NT2/D1 (cell line): ENCODE measurements around the gene PALD1.

Source experiments
- DNase-seq: peaks from one replicate; pipeline ENCODE4 v3.0.0-alpha.2; 2011; ENCODE audit warnings: low read depth, low spot score
- H3K27me3 ChIP-seq: 2 replicates; pipeline ENCODE4 v1.6.0; 2011; ENCODE audit warnings: mild to moderate bottlenecking; ENCODE audit not compliant: insufficient read length, insufficient read depth
- H3K36me3 ChIP-seq: 2 replicates; pipeline ENCODE4 v1.6.1; 2011; ENCODE audit warnings: mild to moderate bottlenecking, low read length, mixed read lengths; ENCODE audit not compliant: insufficient read depth, insufficient read length
- H3K4me1 ChIP-seq: 2 replicates; pipeline ENCODE4 v1.5.1; 2011; ENCODE audit not compliant: insufficient read depth, insufficient read length
- H3K4me3 ChIP-seq: 2 replicates; pipeline ENCODE4 v1.5.1; 2011; ENCODE audit warnings: low read depth; ENCODE audit not compliant: insufficient read length
- H3K9ac ChIP-seq: 2 replicates; pipeline ENCODE4 v1.6.0; 2011; ENCODE audit warnings: low read depth; ENCODE audit not compliant: insufficient read length
- H3K9me3 ChIP-seq: 2 replicates; pipeline ENCODE4 v1.5.1; 2011; ENCODE audit warnings: mild to moderate bottlenecking, low read length; ENCODE audit not compliant: insufficient read depth
- SUZ12 ChIP-seq: IDR thresholded peaks from 2 replicates; pipeline ENCODE4 v1.6.1; 2011; ENCODE audit not compliant: insufficient read length, insufficient read depth; ENCODE audit errors: extremely low read depth
- YY1 ChIP-seq: IDR thresholded peaks from 2 replicates; pipeline ENCODE4 v1.6.1; 2011; ENCODE audit not compliant: insufficient read length, insufficient read depth
- ZNF274 ChIP-seq: IDR thresholded peaks from 2 replicates; pipeline ENCODE4 v1.6.1; 2011; ENCODE audit warnings: mild to moderate bottlenecking, low read depth, low read length

PALD1 gene

GRCh38 chr10:70435241-70436085 lies 43.1 kb upstream of the PALD1 start:
- no peaks in the 10 kb centered on the region for H3K9me3 ChIP-seq
- H3K4me1 ChIP-seq, result no peaks in the 10 kb centered on the region
- H3K9ac ChIP-seq, result no peak overlapping the region
- TF ChIP-seq SUZ12 (no peak), ZNF274 (no peak), YY1 (no peak)
- peaks cover 33% of the 10 kb centered on the region for H3K36me3 ChIP-seq
- H3K4me3 ChIP-seq, result no peak overlapping the region
- DNase-seq, result no peak
- H3K27me3 ChIP-seq, result peaks cover 21% of the 10 kb centered on the region

- TF ChIP-seq YY1 (no peak), ZNF274 (no peak)
- DNase-seq, result no peak
- H3K4me1 ChIP-seq, result peaks cover 14% of the 10 kb centered on the region
- peaks cover 44% of the 10 kb centered on the region for H3K27me3 ChIP-seq
- H3K9me3 ChIP-seq, result no peaks in the 10 kb centered on the region
- H3K36me3 ChIP-seq, result peaks cover 16% of the 10 kb centered on the region
- no peak overlapping the region for H3K4me3 ChIP-seq
- no peak overlapping the region for H3K9ac ChIP-seq
Measured at GRCh38 chr10:70437721-70438120, 40.8 kb upstream of the PALD1 start.

GRCh38 chr10:70440296-70441160 lies 38.0 kb upstream of the PALD1 start:
- H3K27me3 ChIP-seq, result peaks cover 51% of the 10 kb centered on the region
- H3K36me3 ChIP-seq, result peaks cover 4% of the 10 kb centered on the region
- H3K4me1 ChIP-seq, result peaks cover 14% of the 10 kb centered on the region
- no peak for DNase-seq
- H3K4me3 ChIP-seq, result peak overlapping the region; percentile 45
- H3K9ac ChIP-seq, result peak overlapping the region; percentile 72
- no peak for TF ChIP-seq YY1
- TF ChIP-seq ZNF274, result no peak
- TF ChIP-seq SUZ12, result peak; percentile 23
- H3K9me3 ChIP-seq, result no peaks in the 10 kb centered on the region

DNA sequence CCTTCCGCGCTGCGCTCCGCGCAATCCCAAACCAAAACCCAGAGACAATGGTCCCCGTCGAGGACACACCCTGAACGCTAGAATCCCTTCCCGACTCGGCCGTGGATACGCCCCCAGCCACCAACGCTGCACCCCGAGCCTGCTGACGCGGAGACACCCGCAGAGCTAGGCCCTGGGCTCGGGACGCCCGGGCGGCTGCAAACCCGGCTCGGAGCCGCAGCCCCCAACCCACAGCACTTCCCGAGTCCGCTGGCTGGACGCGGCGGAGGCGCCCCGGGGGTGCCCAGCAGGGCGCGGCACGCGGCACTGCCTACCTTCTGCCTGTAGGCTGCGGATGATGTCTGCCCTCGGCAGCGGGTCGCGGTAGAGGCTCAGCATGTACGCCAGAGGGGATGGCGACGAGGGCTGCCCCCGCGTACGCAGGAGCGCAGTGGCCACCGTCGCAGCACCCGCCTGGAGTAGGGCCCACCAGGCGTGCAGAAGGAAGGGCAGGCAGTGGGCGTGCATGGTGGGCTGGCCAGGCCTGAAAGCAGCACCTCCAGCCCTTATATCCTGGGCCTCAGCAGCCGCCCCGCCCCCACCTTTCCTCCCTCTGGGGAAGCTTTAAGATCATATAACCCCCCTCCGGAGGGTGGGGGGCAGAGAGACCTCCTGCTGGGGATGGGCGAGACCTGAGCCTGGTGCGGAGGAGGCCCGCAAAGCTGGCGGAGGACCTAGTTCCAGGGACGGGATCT lies 37.2 kb upstream of the PALD1 start, which contains the start of gene NODAL:
NODAL (minus strand) TSS at position 521 of the 734 bp plus-strand sequence; CDS start at position 507, 14 bp downstream.
- Histone ChIP-seq H3K36me3 (no peaks in the 10 kb centered on the region), H3K27me3 (peaks cover 51% of the 10 kb centered on the region), H3K4me1 (peaks cover 14% of the 10 kb centered on the region), H3K4me3 (peak within 1 kb of the TSS; percentile 45), H3K9ac (peak within 1 kb of the TSS; percentile 72), H3K9me3 (no peaks in the 10 kb centered on the region)
- no peak for TF ChIP-seq SUZ12
- no peak for TF ChIP-seq ZNF274
- no peak for TF ChIP-seq YY1
- no peak for DNase-seq

DNA sequence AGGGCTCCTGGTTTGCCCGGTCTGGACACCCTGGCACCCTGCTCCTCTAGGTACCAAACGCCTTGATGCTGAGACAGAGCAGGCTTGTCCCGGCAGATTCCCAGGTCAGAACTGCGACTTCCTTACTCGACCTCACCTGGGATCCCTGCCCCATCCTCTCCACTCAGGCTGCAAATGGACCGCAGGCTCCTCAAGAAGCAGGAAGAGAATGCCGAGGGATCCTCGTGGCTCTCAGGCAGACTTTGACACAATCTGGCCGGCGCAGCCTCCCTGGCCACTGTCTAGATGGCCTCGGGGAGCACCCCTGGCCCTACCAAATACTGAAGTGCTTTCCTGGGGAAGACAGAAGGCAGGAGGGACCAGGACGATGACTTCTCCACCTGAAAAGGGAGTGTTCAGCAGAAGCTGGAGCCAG lies 36.7 kb upstream of the PALD1 start:
- Histone ChIP-seq H3K27me3 (peaks cover 54% of the 10 kb centered on the region), H3K36me3 (no peaks in the 10 kb centered on the region), H3K4me3 (peak overlapping the region; percentile 45), H3K9me3 (no peaks in the 10 kb centered on the region), H3K9ac (peak overlapping the region; percentile 72), H3K4me1 (peaks cover 14% of the 10 kb centered on the region)
- no peak for TF ChIP-seq ZNF274
- no peak for TF ChIP-seq SUZ12
- TF ChIP-seq YY1, result no peak
- no peak for DNase-seq

DNA sequence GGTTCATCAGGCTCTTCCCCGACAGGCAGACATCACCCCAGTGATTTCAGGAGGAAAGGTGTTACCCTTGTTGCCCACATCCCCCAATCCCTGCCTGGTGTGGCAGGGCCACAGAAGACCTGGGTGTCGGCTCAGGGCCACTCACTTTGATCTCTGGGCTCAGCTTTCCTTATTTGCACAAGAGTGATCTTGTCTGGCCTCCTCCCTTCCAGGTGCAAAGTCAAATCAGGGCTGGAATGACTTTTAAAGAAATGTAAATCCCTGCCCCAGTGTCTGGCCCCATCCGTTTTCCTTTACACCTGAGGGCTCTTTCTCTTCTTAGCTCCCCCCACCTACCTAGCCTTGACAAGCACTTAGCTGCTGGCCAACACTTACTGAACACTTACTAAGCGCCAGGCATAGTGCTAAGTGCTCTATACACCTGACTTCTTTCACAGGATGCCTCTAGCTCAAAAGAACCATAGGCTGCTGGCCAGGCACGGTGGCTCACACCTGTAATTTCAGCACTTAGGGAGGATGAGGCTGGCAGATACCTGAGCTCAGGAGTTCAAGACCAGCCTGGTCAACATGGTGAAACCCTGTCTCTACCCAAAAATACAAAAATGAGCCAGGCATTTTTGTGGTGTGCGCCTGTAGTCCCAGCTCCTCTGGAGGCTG lies 36.1 kb upstream of the PALD1 start:
- Histone ChIP-seq H3K27me3 (peaks cover 54% of the 10 kb centered on the region), H3K9me3 (no peaks in the 10 kb centered on the region), H3K36me3 (no peaks in the 10 kb centered on the region), H3K4me3 (no peak overlapping the region), H3K4me1 (peaks cover 14% of the 10 kb centered on the region), H3K9ac (peak overlapping the region; percentile 72)
- DNase-seq, result no peak
- TF ChIP-seq SUZ12 (no peak), ZNF274 (no peak), YY1 (no peak)
